SU-DHL-6 (cell line): ENCODE results near the gene SCARF1.

ENCODE experiments used
- H2AFZ ChIP-seq: fragments of 200-600 bp; sonication (generic); 2 replicates; pipeline ENCODE4 v1.6.1; 2014; ENCODE audit warnings: low read depth, mild to moderate bottlenecking, moderate library complexity, mixed read lengths, antibody characterized with exemption, low read length; ENCODE audit not compliant: severe bottlenecking
- H3F3A ChIP-seq: fragments of 200-600 bp; shearing (Covaris generic); 2 replicates; pipeline ENCODE4 v1.6.0; 2016; ENCODE audit warnings: antibody characterized with exemption, mild to moderate bottlenecking; ENCODE audit not compliant: insufficient read depth
- H3K27ac ChIP-seq: fragments of 200-600 bp; sonication (generic); 2 replicates; pipeline ENCODE4 v1.5.1; 2016; ENCODE audit warnings: low read depth, mild to moderate bottlenecking, low read length, moderate library complexity, mixed read lengths
- H3K27me3 ChIP-seq: fragments of 200-600 bp; sonication (generic), shearing (Covaris generic); 2 replicates; pipeline ENCODE4 v1.6.0; 2014; ENCODE audit warnings: mild to moderate bottlenecking, low read length
- H3K36me3 ChIP-seq: fragments of 200-600 bp; sonication (generic); 2 replicates; pipeline ENCODE4 v1.6.1; 2014; ENCODE audit warnings: mild to moderate bottlenecking, low read length, mixed read lengths
- H3K4me2 ChIP-seq: fragments of 300-600, 200-600 bp; shearing (Covaris generic), sonication (generic); 2 replicates; pipeline ENCODE4 v1.6.0; 2014; ENCODE audit warnings: low read length, low read depth, mild to moderate bottlenecking; ENCODE audit not compliant: poor library complexity, severe bottlenecking
- H3K4me3 ChIP-seq: fragments of 200-600 bp; sonication (generic); 2 replicates; pipeline ENCODE4 v1.5.1; 2014; ENCODE audit warnings: antibody characterized with exemption, low read length, mild to moderate bottlenecking, mixed read lengths; ENCODE audit not compliant: insufficient read depth, poor library complexity, severe bottlenecking
- H3K79me2 ChIP-seq: fragments of 200-600 bp; sonication (generic); 2 replicates; pipeline ENCODE4 v1.6.1; 2014; ENCODE audit warnings: mild to moderate bottlenecking, low read length, moderate library complexity; ENCODE audit not compliant: insufficient read depth
- H3K9ac ChIP-seq: fragments of 200-600 bp; sonication (generic); 2 replicates; pipeline ENCODE4 v1.7.0; 2014; ENCODE audit warnings: mild to moderate bottlenecking, low read length
- H3K9me2 ChIP-seq: fragments of 200-600 bp; sonication (generic); replicated peaks from 2 replicates; pipeline ENCODE4 v1.6.1; 2014; ENCODE audit warnings: low read length; ENCODE audit not compliant: insufficient read depth
- H3K9me3 ChIP-seq: fragments of 200-600 bp; sonication (generic); 2 replicates; pipeline ENCODE4 v1.6.1; 2014; ENCODE audit warnings: low read length, mixed read lengths; ENCODE audit not compliant: insufficient read depth
- H4K20me1 ChIP-seq: fragments of 200-600 bp; sonication (generic); 2 replicates; pipeline ENCODE4 v1.6.1; 2014; ENCODE audit warnings: low read depth, mild to moderate bottlenecking, antibody characterized with exemption, low read length, moderate library complexity, mixed read lengths
- CTCF ChIP-seq: fragments of 200-600 bp; sonication (generic); IDR thresholded peaks from one replicate; pipeline ENCODE4 v1.5.1; 2017; ENCODE audit warnings: antibody characterized with exemption, mild to moderate bottlenecking, low read length, moderate library complexity; ENCODE audit not compliant: insufficient read depth, poor library complexity, severe bottlenecking
- EZH2phosphoT487 ChIP-seq: fragments of 200-600 bp; sonication (generic), shearing (Covaris generic); conservative IDR thresholded peaks from 2 replicates; pipeline ENCODE4 v1.6.1; 2018; ENCODE audit warnings: mild to moderate bottlenecking, antibody characterized with exemption, low read length, moderate library complexity, mixed read lengths

SCARF1 gene

GRCh38 chr17:1616101-1616500 is 29.4 kb downstream of the SCARF1 start:
- Histone ChIP-seq H4K20me1 (no peaks in the 10 kb centered on the region), H3F3A (no peaks in the 10 kb centered on the region), H3K79me2 (no peaks in the 10 kb centered on the region), H3K9me3 (no peaks in the 10 kb centered on the region), H3K36me3 (no peaks in the 10 kb centered on the region), H3K4me3 (no peak overlapping the region), H3K27me3 (no peaks in the 10 kb centered on the region), H3K27ac (no peak overlapping the region), H3K9ac (no peak overlapping the region), H3K4me2 (no peak overlapping the region), H2AFZ (no peak overlapping the region), H3K9me2 (no peaks in the 10 kb centered on the region)
- TF ChIP-seq EZH2phosphoT487 (no peak), CTCF (no peak)

GRCh38 chr17:1612400-1612799 is 33.1 kb downstream of the SCARF1 start:
- no peak overlapping the region for H3K4me2 ChIP-seq
- H3K27me3 ChIP-seq = no peaks in the 10 kb centered on the region

GRCh38 chr17:1611715-1612114 is 33.8 kb downstream of the SCARF1 start:
- Histone ChIP-seq H3K9ac (no peak overlapping the region), H3F3A (no peaks in the 10 kb centered on the region), H4K20me1 (no peaks in the 10 kb centered on the region), H3K79me2 (no peaks in the 10 kb centered on the region), H3K27me3 (no peaks in the 10 kb centered on the region), H3K9me2 (no peaks in the 10 kb centered on the region), H3K27ac (no peak overlapping the region), H3K36me3 (0 out of 2 replicates have a peak, but pooled peaks cover 3% of the 10 kb centered on the region), H3K4me2 (no peak overlapping the region), H3K9me3 (no peaks in the 10 kb centered on the region), H2AFZ (no peak overlapping the region), H3K4me3 (no peak overlapping the region)
- TF ChIP-seq EZH2phosphoT487 (no peak), CTCF (no peak)

More at GRCh38 chr17:1612400-1612799, 33.1 kb downstream of the SCARF1 start:
- no peaks in the 10 kb centered on the region for H3K9me3 ChIP-seq
- 0 out of 2 replicates have a peak, but pooled peaks cover 3% of the 10 kb centered on the region for H3K36me3 ChIP-seq
- TF ChIP-seq EZH2phosphoT487 (no peak), CTCF (no peak)
- H2AFZ ChIP-seq = no peak overlapping the region
- no peak overlapping the region for H3K4me3 ChIP-seq
- H3F3A ChIP-seq = no peaks in the 10 kb centered on the region
- no peak overlapping the region for H3K27ac ChIP-seq
- H3K79me2 ChIP-seq = no peaks in the 10 kb centered on the region
- no peak overlapping the region for H3K9ac ChIP-seq
- no peaks in the 10 kb centered on the region for H3K9me2 ChIP-seq
- H4K20me1 ChIP-seq = no peaks in the 10 kb centered on the region
